ENCODE data around the gene ARHGAP24. TPM values are rescaled to one million over a fixed set of nuclear protein-coding genes. Genes with fewer than 3 reads are reported as not detected.
"Not testable (repeated sequence)": the region's sequence is repeated elsewhere in the genome, so short reads cannot be mapped to it uniquely, and the experiment has no call there.

The ARHGAP24 gene
- total RNA-seq, 1 experiment from 2014 or later, result 6.3 TPM

DNA sequence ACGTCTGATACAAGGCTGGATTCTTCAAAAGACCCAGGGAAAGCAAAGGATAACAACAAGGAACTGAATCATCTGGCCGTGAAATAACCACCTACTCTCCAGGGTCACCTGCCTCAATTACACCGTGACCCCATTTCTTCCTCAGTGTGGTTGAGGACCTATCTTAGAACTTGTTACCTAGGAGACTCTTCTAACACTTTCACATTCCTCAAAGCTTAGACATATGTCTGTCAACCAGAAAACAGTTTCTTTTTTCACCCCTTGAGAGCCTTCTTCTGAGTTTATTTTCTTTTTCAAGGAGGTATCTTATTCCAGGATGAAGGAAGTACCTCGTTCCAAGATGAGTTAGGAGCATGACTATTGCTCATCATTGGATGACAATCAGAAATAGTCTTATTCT, 337.8 kb downstream of the ARHGAP24 start:
- no peak for DNase-seq (ENCODE audit: low spot score)

DNA sequence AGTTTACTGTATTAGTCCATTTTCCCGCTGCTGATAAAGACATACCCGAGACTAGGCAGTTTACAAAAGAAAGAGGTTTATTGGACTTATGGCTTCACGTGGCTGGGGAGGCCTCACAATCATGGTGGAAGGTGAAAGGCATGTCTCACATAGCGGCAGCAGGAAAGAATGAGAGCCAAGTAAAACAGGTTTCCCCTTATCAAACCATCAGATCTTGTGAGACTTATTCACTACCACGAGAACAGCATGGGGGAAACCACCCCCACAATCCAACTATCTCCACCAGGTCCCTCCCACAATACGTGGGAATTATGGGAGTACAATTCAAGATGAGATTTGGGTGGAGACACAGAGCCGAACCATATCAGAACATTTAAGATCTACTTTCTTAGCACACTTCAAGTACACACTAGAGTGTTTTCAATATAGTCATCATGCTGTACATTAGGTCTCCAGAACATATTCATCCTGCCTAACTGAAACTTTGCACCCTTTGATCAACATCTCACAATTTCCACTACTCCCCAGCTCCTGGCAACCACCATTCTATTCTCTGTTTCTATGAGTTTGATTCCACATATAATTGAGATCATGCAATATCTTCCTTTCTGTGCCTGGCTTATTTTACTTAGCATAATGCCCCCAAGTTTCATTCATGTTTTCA, 341.0 kb downstream of the ARHGAP24 start:
- DNase-seq (ENCODE audit: low spot score), result no peak

DNA sequence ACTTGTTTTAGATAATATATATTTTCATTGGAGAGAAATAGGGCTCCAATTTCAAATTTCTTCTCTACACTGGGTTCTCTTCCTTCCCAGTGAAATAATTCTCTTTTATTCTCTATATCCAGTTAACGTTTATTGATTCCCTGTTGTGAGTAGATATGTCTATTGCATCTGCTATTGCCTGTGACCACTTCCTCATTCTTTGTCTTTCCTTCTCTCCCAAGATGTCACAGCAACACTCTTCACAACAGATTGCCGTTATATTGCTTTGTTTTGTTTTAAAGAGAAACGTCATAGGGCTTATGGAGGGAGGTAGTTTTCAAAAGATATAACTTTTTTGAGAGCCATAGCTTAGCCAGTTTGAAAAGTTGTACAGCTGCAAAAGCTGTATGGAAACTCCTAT, 343.8 kb downstream of the ARHGAP24 start:
- no peak for DNase-seq (ENCODE audit: low spot score)

- not testable (repeated sequence) for DNase-seq (ENCODE audit: low spot score)
Observed at GRCh38 chr4:85820101-85820500, 345.2 kb downstream of the ARHGAP24 start.

DNA sequence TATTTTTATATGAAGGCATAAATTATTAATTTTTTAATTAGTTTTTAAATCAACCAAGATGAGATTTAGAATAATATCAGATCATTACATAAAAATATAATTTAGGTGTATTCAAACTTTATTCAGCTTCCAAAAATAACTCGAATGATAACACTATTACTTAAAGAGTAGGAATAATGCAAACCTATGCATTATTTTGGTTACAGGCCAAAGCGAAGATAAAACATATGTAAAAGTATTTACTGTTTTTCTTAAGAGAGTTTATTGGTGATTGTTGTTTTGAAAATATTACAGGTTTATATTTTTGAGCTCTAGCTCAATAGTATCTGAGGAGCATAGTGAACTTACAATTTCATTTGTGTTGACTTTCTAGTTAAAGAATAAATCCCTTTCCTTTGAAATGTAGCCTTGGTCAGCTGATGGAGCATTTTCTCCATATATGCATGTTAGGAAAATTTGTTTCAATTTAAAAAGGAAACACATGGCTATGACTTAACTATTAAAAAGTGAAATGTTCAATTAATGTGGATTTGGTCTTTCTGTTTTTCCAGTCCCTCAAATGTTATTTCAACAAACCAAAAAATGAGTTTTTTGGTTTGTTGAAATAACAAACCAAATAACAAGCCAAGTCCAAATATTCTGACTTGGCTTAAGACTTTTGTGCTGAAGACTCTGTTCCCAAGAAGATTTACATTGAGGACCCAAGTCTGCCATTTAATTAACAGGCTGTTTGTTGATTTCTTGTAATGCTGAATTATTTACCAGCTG, 346.9 kb downstream of the ARHGAP24 start:
- no peak for DNase-seq (ENCODE audit: low spot score)

DNA sequence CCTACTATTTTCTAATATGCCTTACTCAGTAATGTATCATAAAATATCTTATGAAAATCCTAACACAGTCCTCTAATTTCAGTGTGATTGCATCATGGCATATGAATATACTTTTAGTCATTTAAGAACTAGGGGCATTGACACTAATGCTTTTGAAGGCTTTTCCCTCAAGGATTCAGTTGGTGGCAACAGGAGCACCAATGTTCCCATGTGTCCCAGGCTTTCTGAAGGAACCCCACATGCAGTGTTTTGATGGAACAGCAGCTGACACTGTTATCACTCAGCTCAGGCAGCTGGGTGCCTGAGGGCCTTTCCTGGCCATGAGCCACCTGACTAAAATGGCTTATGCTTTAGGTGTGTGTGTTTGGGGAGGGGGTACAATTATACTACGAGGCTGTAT, 348.3 kb downstream of the ARHGAP24 start:
- DNase-seq (ENCODE audit: low spot score), result no peak

- DNase-seq (ENCODE audit: low spot score), result no peak
Observed at GRCh38 chr4:85824166-85824945, 349.4 kb downstream of the ARHGAP24 start.

GRCh38 chr4:85826060-85826678, 351.2 kb downstream of the ARHGAP24 start:
- DNase-seq (ENCODE audit: low spot score), result peak; percentile 14

- peak; percentile 47 for DNase-seq (ENCODE audit: low spot score)
Observed at GRCh38 chr4:85828027-85828890, 353.3 kb downstream of the ARHGAP24 start.

DNA sequence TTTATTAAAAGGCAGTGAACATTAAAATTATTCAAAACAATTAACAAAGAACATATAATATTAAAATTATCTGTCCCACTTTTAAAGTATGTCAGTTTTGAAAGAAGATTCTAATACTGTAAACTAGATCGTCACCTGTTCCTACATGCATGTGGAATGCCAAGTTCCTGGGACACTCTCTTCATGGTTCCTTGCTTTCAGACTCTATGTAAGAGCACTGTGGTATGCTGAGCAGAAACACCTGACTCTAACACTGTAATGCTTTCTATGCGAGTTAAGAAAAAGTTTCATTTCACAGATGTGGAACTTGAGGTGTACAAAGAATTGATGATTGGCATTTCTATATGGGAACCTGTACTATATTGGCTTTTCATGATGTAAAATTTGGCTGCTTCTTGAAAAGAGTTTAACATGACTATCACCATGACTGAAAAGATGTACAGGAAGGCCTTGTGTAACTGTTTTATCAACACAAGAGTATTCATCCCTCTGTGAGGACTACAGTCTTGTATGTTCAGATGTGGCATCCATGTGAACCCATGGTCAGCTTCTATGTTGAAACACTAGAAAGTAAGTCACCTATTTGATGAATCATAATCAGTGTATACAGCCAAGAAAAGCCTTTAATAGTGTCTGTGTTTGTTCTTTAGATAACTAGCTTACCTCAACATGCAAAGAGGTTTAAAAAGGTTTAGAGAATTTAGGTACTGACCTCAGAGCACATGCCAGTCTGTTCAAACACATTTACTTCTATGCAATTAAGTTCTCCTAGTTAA, 354.5 kb downstream of the ARHGAP24 start:
- DNase-seq (ENCODE audit: low spot score), result no peak

DNA sequence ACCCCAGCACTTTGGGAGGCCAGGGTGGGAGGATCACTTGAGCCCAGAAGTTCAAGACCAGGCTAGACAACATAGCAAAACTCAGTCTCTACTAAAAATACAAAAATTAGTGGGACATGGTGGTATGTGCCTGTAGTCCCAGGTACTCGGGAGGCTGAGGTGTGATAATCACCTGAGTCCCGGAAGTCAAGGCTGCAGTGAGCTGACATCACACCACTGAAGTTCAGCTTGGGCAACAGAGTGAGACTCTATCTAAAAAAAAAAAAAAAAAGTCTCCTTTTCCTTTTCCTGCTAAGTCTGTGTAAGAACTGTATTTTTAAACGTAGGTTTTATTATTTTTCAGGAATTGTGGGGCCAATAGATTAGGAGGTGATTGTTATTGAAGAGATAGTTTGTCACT, 356.7 kb downstream of the ARHGAP24 start:
- DNase-seq (ENCODE audit: low spot score), result no peak

DNA sequence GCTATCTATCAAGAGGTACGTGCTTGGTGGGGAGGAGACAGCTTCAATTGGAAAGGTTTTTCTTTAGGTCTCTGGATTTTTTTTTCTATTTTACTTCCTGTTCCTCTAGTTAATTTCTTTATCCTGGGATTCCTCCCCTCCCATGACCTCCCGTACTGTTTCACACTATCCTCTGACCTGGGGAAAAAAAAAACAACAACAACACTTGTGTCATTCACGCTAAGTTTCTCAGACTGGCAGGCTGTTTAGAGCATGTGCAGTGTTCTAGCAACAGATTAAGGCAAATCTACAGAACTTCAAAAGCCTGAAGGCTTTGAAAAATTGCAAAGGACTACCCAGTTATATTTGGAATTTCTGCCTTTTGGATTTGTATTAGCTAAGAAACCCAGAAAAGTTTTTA, 358.4 kb downstream of the ARHGAP24 start:
- no peak for DNase-seq (ENCODE audit: low spot score)

GRCh38 chr4:85834934-85835333, 360.0 kb downstream of the ARHGAP24 start:
- no peak for DNase-seq (ENCODE audit: low spot score)

GRCh38 chr4:85836588-85837438, 361.9 kb downstream of the ARHGAP24 start:
- no peak for DNase-seq (ENCODE audit: low spot score)

DNA sequence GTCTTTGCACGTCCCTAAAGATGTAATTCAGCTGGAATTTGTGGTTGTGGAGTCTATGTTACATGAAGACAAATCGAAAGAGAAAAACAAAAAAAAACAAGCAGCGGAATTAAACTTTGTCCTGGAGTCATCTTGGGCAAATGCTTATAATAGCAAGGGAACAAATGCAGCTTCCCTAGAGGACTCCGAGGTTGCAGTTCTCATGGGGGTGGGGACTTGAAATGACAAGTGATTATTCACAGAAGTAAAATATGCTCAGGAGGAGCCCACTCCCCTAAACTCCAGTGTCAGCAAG, 362.4 kb downstream of the ARHGAP24 start:
- no peak for DNase-seq (ENCODE audit: low spot score)

- not testable (repeated sequence) for DNase-seq (ENCODE audit: low spot score)
Observed at GRCh38 chr4:85839981-85840451, 365.1 kb downstream of the ARHGAP24 start.

GRCh38 chr4:85842540-85842939, 367.6 kb downstream of the ARHGAP24 start:
- peak; percentile 71 for DNase-seq (ENCODE audit: low spot score)

- DNase-seq (ENCODE audit: low spot score), result not testable (repeated sequence)
Observed at GRCh38 chr4:85853740-85854139, 378.8 kb downstream of the ARHGAP24 start.

DNA sequence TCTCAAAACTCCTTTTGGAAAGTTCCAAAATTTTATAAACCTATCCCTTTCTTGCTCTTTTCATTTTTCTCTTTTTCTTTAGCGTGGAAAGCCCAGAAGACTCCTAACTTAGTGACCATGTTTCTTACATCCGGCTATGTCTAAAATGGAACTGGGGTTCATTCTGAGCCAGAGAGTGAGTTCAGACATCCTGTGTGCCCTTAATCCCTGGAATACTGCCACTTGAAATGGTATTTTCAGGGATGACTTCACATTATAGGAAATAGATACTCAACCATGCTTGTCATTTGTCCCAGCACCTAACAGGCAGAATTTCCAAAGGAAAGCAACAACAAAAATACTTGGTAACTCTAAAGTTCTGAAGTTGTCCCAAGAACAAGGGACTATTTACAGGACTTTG, 379.6 kb downstream of the ARHGAP24 start:
- DNase-seq (ENCODE audit: low spot score), result no peak
